HEK293T (cell line): ENCODE data around the gene SMIM41.

Source experiments
- CTCF ChIA-PET: fragments of 350-600 bp; formaldehyde crosslinking; extraction: SDS; loops from one replicate; lab custom pipeline; 2021; ENCODE audit warnings: antibody characterized with exemption, inconsistent platforms; lab: Yijun Ruan, JAX
- POLR2A ChIA-PET: fragments of 350-600 bp; formaldehyde crosslinking; extraction: SDS; loops from one replicate; lab custom pipeline; 2020; ENCODE audit warnings: antibody characterized with exemption, inconsistent platforms; lab: Yijun Ruan, JAX
- DNase-seq: peaks from one replicate; pipeline ENCODE4 v3.0.0; 2012; ENCODE audit warnings: mixed read lengths; ENCODE audit errors: extremely low spot score
- ARNT ChIP-seq: fragments of 450-650 bp; IDR thresholded peaks from 2 replicates; pipeline ENCODE4 v1.6.1; 2017; ENCODE audit warnings: mild to moderate bottlenecking
- ELF4 ChIP-seq: fragments of 450-650 bp; IDR thresholded peaks from 2 replicates; pipeline ENCODE4 v1.6.1; 2017; ENCODE audit warnings: antibody characterized with exemption
- HDGF ChIP-seq: fragments of 450-650 bp; IDR thresholded peaks from 2 replicates; pipeline ENCODE4 v1.6.1; 2017; ENCODE audit warnings: antibody characterized with exemption, borderline replicate concordance
- LEF1 ChIP-seq: fragments of 450-650 bp; IDR thresholded peaks from 2 replicates; pipeline ENCODE4 v1.6.1; 2017; ENCODE audit warnings: mild to moderate bottlenecking, borderline replicate concordance
- SUZ12 ChIP-seq: fragments of 450-650 bp; IDR thresholded peaks from 2 replicates; pipeline ENCODE4 v1.6.1; 2016; ENCODE audit warnings: mild to moderate bottlenecking
- TARDBP ChIP-seq: fragments of 450-650 bp; IDR thresholded peaks from 2 replicates; pipeline ENCODE4 v1.6.1; 2016

The SMIM41 gene

GRCh38 chr12:52157566-52158150 lies 78.2 kb downstream of the SMIM41 start:
- ChIA-PET CTCF (interaction anchor here (0.6 to 3.1 kb wide), 7 partner anchors 14 to 829 kb away, joined by 4 to 20 read pairs (median 5); no protein-coding TSS in a partner anchor), POLR2A (no interaction called here)
- DNase-seq = no peak
- TF ChIP-seq SUZ12 (no peak), TARDBP (no peak), ARNT (no peak), HDGF (no peak), LEF1 (no peak), ELF4 (no peak)
